Activated T-helper 1 cell treated with Interleukin-2 at 50 U/mL for 16 hours (primary cell): ENCODE measurements around the gene MOB3B.
"Not testable (repeated sequence)": the region's sequence is repeated elsewhere in the genome, so short reads cannot be mapped to it uniquely, and the experiment has no call there.

Experiments used
- DNase-seq: peaks from one replicate; pipeline ENCODE4 v3.0.0-alpha.2; 2020; ENCODE audit warnings: low read depth

Gene MOB3B

GRCh38 chr9:27475057-27475595, 54.5 kb downstream of the MOB3B start:
- no peak for DNase-seq

GRCh38 chr9:27474305-27474704, 55.3 kb downstream of the MOB3B start:
- no peak for DNase-seq

- no peak for DNase-seq
These were observed 56.5 kb downstream of the MOB3B start for GRCh38 chr9:27473111-27473529.

DNA sequence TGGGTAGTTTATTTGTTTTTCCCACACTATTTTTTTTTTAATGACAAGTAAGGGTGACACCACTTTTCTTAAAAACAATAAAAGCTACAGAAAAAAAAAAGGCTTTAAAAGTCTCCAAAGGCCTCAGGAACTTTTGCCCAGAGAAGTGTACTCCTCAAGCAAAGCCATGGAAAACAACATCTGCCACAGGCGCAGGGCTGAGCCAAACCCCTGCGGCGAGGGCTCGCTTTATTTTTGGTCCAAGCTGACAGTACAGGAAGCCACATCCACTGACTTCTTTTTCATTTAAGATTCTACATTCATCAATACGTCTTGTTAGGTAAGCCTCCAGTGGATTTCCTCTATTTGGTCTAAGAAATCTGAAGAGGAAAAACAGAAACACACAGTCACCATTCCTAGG, 57.4 kb downstream of the MOB3B start:
- no peak for DNase-seq

DNA sequence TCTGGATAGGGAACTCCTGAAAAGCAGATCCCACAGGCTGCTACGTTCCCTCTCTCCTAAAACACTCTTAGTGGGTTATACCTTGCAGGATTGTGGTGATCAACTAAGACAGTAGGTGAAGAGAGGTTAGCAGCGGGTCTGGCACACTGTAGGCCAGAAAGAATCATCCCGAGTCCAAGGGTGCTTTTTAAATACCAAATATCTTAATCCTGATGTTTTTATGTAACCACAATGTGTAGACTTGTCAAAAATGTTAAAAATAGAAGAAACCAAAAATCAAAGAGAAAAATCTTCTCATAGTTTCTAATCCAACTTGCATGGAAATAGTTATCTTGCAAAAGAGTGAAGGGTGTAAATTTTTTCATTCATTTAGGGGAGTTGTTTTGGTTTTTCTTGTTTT, 57.8 kb downstream of the MOB3B start:
- no peak for DNase-seq

- no peak for DNase-seq
These were observed 58.2 kb downstream of the MOB3B start for GRCh38 chr9:27471366-27471765.

- DNase-seq, result no peak
These were observed 59.2 kb downstream of the MOB3B start for GRCh38 chr9:27470291-27470856.

GRCh38 chr9:27469550-27469949, 60.1 kb downstream of the MOB3B start:
- no peak for DNase-seq

GRCh38 chr9:27468462-27469110, 61.0 kb downstream of the MOB3B start:
- DNase-seq, result no peak

- DNase-seq, result no peak
These were observed 61.6 kb downstream of the MOB3B start for GRCh38 chr9:27468000-27468399.

DNA sequence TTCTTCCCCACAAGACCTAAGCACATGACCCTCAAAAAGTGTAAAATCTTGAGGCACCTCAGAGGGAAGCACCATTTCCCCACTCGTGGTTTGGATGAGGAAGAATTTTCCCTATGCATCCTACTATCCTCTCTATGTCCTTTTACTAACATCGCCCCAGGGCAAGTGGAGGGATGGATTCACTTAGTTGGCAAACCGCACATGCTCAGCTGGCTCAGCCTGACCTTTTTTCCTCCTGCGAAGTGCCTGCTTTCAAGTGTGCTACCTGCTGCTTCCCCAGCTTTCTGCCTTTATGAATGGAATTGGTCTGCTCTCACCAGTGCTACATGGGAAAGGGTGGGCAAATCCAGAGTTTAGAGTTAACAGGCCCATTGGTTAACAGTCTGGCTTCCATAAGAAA, 62.1 kb downstream of the MOB3B start:
- no peak for DNase-seq

DNA sequence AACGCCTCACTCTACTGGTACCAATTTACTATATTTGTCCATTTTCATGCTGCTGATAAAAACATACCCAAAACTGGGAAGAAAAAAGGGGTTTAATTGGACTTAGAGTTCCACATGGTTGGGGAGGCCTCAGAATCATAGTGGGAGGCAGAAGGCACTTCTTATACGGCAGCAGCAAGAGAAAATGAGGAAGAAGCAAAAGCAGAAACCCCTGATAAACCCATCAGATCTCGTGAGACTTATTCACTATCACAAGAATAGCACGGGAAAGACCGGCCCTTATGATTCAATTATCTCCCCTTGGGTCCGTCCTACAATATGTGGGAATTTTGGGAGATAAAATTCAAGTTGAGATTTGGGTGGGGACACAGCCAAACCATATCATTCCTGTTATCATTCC, 63.1 kb downstream of the MOB3B start:
- not testable (repeated sequence) for DNase-seq

GRCh38 chr9:27464950-27465349, 64.7 kb downstream of the MOB3B start:
- not testable (repeated sequence) for DNase-seq

DNA sequence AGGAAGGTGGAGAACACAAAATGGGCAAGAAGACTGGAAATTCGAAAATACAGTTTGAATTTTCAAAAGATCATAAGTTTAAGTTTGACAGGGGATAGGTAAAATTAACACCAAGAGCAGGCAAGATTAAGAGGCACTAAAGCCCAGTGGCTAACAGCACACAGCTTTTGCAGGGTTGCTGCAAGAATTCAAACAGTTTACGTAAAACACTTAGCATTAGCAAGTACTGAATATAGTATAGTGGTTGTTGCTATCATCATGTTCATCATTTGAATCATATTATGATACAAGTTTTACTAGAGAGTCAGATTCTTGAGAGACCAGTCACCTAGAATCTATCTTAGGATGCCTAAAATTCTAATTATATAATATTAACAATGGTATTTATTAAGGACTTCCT, 66.8 kb downstream of the MOB3B start:
- no peak for DNase-seq

DNA sequence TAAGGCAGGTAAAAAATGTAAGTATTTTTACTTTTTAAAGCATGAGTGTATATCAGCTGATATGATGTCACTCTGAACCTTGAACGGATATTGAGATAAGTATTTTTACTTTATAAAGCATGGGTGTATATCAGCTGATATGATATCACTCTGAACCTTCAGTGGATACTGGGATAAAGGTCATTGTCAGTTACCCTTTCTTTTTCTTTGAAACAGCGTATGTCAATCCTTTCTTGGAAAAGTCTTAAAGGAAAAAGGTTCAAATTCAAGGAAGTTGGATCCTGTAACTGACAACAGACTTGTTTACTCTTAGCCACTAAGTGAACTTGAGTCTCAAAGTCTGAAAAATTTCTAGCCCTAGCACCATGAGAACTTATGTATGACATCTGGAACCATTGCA, 67.2 kb downstream of the MOB3B start:
- no peak for DNase-seq

- no peak for DNase-seq
These were observed 69.2 kb downstream of the MOB3B start for GRCh38 chr9:27460226-27461023.

- no peak for DNase-seq
These were observed 72.2 kb downstream of the MOB3B start for GRCh38 chr9:27457445-27457844.

- DNase-seq, result no peak
These were observed 75.6 kb downstream of the MOB3B start for GRCh38 chr9:27453860-27454553.

DNA sequence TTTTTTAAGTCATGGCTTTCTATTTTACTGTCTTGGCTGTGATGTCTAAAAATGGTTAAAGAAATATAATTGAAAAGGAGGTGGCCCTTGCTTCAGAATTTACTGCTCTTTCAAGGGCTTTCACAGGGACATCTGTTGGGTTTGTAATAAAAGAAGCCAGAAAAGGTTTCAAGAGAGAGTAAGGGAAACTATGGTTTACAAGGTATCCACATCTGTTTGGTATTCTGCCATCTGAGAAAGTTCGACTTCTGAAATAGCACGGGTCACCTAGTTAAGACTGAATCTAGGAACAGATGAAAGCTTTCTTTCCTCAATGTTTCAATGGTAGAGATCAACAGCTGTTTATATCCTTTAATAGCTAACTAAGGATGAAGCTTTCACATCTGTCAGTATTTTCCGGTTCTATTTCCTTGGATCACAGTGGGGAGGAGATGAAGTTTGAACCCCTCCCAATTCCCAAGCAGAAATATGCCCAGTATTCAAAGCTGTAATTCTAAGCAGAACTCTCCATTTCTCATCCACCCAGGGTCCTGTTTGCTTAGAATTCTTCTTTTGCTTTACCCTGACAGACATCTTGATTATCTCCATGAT, 78.3 kb downstream of the MOB3B start:
- DNase-seq, result no peak

- DNase-seq, result no peak
These were observed 78.9 kb downstream of the MOB3B start for GRCh38 chr9:27450752-27451151.

DNA sequence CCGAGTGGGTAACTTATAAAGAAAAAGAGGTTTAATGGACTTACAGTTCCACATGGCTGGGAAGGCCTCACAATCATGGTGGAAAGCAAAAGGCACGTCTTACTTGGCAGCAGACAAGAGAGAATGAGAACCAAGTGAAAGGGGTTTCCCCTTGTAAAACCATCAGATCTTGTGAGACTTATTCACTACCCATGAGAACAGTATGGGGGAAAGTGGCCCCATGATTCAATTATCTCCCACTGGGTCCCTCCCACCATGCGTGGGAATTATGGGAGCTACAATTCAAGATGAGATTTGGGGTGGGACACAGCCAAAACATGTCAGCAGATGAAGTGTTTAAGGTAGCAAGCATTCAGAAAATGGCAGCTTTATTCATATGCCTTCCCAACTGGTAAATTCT, 81.3 kb downstream of the MOB3B start:
- not testable (repeated sequence) for DNase-seq

DNA sequence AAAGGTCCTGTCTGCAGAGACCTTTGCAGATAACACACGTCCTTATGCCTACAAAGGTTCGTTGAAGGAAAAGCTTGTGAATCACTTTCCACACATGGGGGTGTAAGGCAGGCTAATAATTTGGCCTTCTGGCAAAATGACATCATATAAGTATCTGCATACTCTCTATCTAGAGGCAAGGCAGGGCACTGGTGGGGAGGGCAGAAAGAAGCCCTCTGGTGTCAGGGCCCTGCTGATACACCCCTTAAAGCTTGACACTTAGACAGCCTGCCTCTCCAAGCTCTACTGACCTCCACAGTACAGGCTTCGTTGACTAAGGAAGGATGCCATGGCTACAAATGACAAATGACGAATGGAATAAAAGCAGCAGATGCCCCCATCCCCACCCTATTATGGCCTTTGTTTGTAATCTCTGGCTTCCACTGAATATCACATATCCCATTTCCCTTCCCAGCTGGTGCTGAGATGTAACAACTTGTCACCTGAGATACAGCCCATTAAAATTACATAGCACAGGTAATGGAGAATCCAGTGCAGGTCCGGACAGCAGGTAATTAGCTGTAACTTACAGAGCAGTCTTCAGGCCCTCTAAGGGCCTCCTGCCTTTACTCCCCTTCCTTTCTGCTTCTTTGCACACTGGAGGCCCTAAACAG, 82.5 kb downstream of the MOB3B start:
- DNase-seq, result no peak
